NB4 (cell line): ENCODE measurements around the gene PALM2AKAP2.
"Not testable (repeated sequence)": the region's sequence is repeated elsewhere in the genome, so short reads cannot be mapped to it uniquely, and the experiment has no call there.

Experiments
- DNase-seq: peaks from one replicate; pipeline ENCODE4 v3.0.0; 2010; ENCODE audit warnings: low read depth
- H3K4me3 ChIP-seq: one replicate; pipeline ENCODE4 v1.5.1; 2011; ENCODE audit warnings: mild to moderate bottlenecking, low read depth, low read length, moderate library complexity
- CTCF ChIP-seq: IDR thresholded peaks from one replicate; pipeline ENCODE4 v1.5.1; 2012; ENCODE audit warnings: low read depth, low read length
- MAX ChIP-seq: IDR thresholded peaks from 2 replicates; pipeline ENCODE4 v1.6.1; 2011; ENCODE audit warnings: low read depth, low read length
- MYC ChIP-seq: IDR thresholded peaks from 2 replicates; pipeline ENCODE4 v1.6.1; 2011; ENCODE audit warnings: low read depth, low read length
- POLR2A ChIP-seq: IDR thresholded peaks from 2 replicates; pipeline ENCODE4 v1.6.1; 2011; ENCODE audit warnings: mild to moderate bottlenecking; ENCODE audit not compliant: insufficient read length; ENCODE audit errors: extremely low read depth

PALM2AKAP2 gene

GRCh38 chr9:109817146-109817845 lies 37.3 kb downstream of the PALM2AKAP2 start:
- DNase-seq, result no peak

GRCh38 chr9:109817846-109818472 lies 38.0 kb downstream of the PALM2AKAP2 start:
- peak; percentile 83 for DNase-seq
- TF ChIP-seq POLR2A (no peak), MAX (peak; percentile 85), CTCF (peak; percentile 68), MYC (peak; percentile 80)
- no peak overlapping the region for H3K4me3 ChIP-seq

More at GRCh38 chr9:109817146-109817845, 37.3 kb downstream of the PALM2AKAP2 start:
- no peak for TF ChIP-seq MAX
- no peak for TF ChIP-seq CTCF
- no peak for TF ChIP-seq MYC
- TF ChIP-seq POLR2A, result no peak
- no peak overlapping the region for H3K4me3 ChIP-seq

GRCh38 chr9:109821711-109822110 lies 41.7 kb downstream of the PALM2AKAP2 start:
- no peak overlapping the region for H3K4me3 ChIP-seq
- no peak for DNase-seq
- TF ChIP-seq MYC (no peak), MAX (no peak), POLR2A (no peak), CTCF (no peak)

DNA sequence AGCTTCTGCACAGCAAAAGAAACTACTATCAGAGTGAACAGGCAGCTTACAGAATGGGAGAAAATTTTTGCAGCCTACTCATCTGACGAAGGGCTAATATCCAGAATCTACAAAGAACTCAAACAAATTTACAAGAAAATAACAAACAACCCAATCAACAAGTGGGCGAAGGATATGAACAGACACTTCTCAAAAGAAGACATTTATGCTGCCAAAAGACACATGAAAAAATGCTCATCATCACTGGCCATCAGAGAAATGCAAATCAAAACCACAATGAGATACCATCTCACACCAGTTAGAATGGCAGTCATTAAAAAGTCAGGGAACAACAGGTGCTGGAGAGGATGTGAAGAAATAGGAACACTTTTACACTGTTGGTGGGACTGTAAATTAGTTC lies 45.4 kb downstream of the PALM2AKAP2 start:
- not testable (repeated sequence) for DNase-seq, H3K4me3 ChIP-seq

DNA sequence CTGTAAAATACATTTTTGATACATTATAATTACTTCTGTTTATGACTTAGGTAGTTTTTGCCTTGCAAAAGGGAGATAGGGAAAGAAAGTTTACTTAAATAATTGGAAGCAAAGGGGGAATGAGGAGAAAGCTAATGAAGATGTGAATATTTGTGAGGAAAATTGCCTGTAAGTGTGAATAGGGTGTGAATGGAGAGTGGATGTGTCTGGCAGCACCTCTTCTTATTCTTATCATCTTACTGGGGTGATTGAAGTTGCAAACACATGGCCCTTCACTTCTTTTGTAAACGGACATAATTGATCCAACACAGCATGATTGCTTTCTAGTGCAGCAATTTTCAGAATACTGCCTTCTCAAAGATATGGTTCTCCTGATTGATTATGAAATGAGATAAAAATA lies 46.6 kb downstream of the PALM2AKAP2 start:
- TF ChIP-seq MAX (no peak), MYC (no peak), CTCF (no peak)
- DNase-seq, result no peak
- no peak overlapping the region for H3K4me3 ChIP-seq

- no peak for DNase-seq
- no peak for TF ChIP-seq MAX
- no peak for TF ChIP-seq POLR2A
- no peak for TF ChIP-seq CTCF
- TF ChIP-seq MYC, result no peak
- H3K4me3 ChIP-seq, result no peak overlapping the region
These were observed 48.3 kb downstream of the PALM2AKAP2 start for GRCh38 chr9:109828254-109828653.
